Transverse colon (tissue), 4 donors: ENCODE measurements around the gene FBXO46.

Experiments
- CTCF ChIP-seq, 5 experiments: fragments of 200-600 bp in 3 of 5; fragments of 450-650 bp in 2 of 5; sonication (generic) in 3 of 5; IDR thresholded peaks; 1 replicate in 2 of 5; 2 replicates in 3 of 5; pipeline ENCODE4 v1.5.1; 2016 to 2017; ENCODE audit warnings: antibody characterized with exemption in 5 of 5, inconsistent platforms in 3 of 5, mild to moderate bottlenecking in 2 of 5, moderate library complexity in 1 of 5
- EP300 ChIP-seq: sonication (generic); formaldehyde crosslinking; IDR thresholded peaks from one replicate; pipeline ENCODE4 v1.6.1; 2017; ENCODE audit warnings: antibody characterized with exemption, low read depth
- POLR2A ChIP-seq: fragments of 450-650 bp; IDR thresholded peaks from one replicate; pipeline ENCODE4 v1.6.1; 2016; ENCODE audit warnings: antibody characterized with exemption, mild to moderate bottlenecking, moderate library complexity
- POLR2AphosphoS5 ChIP-seq, 3 donors: sonication (generic); formaldehyde crosslinking; IDR thresholded peaks; one replicate each; pipeline ENCODE4 v1.6.1; 2016; ENCODE audit warnings: antibody characterized with exemption in 3 of 3

DNA sequence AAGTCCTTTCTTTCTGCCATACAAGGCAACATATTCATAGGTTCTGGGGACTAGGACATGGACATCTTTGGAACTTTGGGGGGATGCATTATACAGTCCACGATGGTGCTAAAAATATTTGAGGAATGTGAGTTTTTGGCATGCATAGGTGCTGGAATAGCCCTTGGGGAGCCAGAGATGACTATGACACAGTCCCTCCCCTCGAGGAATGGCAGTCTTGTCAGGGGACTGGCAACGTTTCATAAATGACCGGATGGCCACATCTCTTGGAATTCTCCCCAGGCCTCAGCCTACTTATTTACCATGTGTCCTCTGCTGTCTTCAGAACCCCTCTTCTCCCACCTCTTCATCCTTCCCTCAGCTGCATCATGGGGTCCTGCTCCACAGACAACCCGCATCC lies 16.2 kb upstream of the FBXO46 start:
- TF ChIP-seq CTCF (IDR thresholded peaks at IDR 0.05) (no peak), POLR2A (no peak), POLR2AphosphoS5 (IDR thresholded peaks at IDR 0.05) (no peak), EP300 (no peak)
